HUES6 (cell line): ENCODE measurements around the gene ZNF454.
A peak's percentile ranks its signal among the peaks of the same experiment; 100 is the strongest.

Source experiments
- H3K27ac ChIP-seq: 2 replicates; pipeline ENCODE4 v1.7.0; 2013; ENCODE audit warnings: low read depth, mild to moderate bottlenecking, low read length, inconsistent platforms
- H3K27me3 ChIP-seq: 2 replicates; pipeline ENCODE4 v1.6.1; 2013; ENCODE audit warnings: low read length; ENCODE audit not compliant: control insufficient read depth, insufficient read depth
- H3K36me3 ChIP-seq: 2 replicates; pipeline ENCODE4 v1.6.1; 2013; ENCODE audit warnings: low read length; ENCODE audit not compliant: control insufficient read depth, insufficient read depth
- H3K4me1 ChIP-seq: 2 replicates; pipeline ENCODE4 v1.6.1; 2013; ENCODE audit warnings: low read length; ENCODE audit not compliant: control insufficient read depth, insufficient read depth
- H3K4me3 ChIP-seq: 2 replicates; pipeline ENCODE4 v1.5.1; 2013; ENCODE audit warnings: low read depth, low read length
- H3K9ac ChIP-seq: one replicate; pipeline ENCODE4 v1.6.1; 2013; ENCODE audit warnings: mild to moderate bottlenecking, low read length
- H3K9me3 ChIP-seq: 2 replicates; pipeline ENCODE4 v1.6.1; 2013; ENCODE audit warnings: low read depth, low read length; ENCODE audit not compliant: control insufficient read depth, insufficient read depth

ZNF454 gene

DNA sequence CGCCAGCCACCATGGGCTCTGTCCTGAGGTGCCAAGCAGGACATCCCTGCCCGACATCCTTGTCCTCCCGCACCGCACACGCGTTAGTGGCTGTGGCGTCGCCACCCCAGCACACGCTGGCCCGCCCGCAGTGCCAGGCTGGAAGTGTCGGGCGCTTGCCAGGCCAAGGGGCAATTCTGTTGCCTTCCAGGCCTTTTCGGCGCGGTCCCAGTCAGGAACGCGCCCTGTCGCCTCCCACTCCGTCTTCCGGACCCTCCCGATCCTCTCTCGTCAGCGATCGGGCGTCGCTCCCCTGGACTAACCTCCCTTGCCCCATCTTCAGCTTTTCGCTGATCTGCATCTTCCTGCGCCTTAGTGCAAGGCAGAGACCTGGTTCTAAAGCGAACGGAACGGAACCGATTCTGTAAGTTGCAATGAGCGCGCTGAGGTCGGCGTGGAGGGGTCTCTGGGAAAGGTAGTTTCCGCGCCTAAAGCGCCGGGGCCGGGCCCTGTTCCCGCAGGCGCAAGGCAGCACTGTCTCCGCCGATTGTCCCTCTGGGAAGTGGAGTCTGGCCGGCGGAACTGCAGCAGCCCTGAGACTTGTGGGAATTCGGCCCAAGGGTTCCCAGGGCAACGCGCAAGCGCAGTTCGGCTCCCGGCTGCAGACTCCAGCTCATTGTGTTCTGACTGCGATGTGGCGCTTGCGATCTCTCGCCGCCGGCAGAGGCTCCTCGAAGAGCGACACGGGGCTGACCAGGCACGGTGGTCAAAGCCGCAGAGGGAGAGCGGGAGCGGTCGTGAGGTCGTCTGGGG, at the start of gene ZNF454:
TSS of gene ZNF454 (plus strand) at position 630 of the 792 bp plus-strand sequence. CDS start 1,594 bp downstream, outside the sequence.
- Histone ChIP-seq H3K36me3 (no peaks in the 10 kb centered on the region), H3K9me3 (peaks cover 93% of the 10 kb centered on the region), H3K9ac (no peak within 1 kb of the TSS), H3K27ac (no peak within 1 kb of the TSS), H3K4me1 (no peaks in the 10 kb centered on the region; the same call in 1 of the 2 replicates), H3K27me3 (no peaks in the 10 kb centered on the region), H3K4me3 (peak within 1 kb of the TSS; percentile 67)

GRCh38 chr5:178895615-178896571, 45.1 kb upstream of the ZNF454 start, which contains the start of gene ZFP2:
Gene ZFP2 (plus strand): TSS chr5:178895913. CDS start chr5:178931314, 35,401 bp downstream.
- H3K27me3 ChIP-seq, result no peaks in the 10 kb centered on the region
- peak within 1 kb of the TSS; percentile 74 for H3K4me3 ChIP-seq
- peaks cover 22% of the 10 kb centered on the region for H3K9me3 ChIP-seq
- peak within 1 kb of the TSS; percentile 54 for H3K9ac ChIP-seq
- H3K27ac ChIP-seq, result peak within 1 kb of the TSS; percentile 81; the same call in 1 of the 2 replicates
- H3K4me1 ChIP-seq, result no peaks in the 10 kb centered on the region
- no peaks in the 10 kb centered on the region for H3K36me3 ChIP-seq

GRCh38 chr5:178899289-178899688, 41.7 kb upstream of the ZNF454 start:
- Histone ChIP-seq H3K9ac (no peak overlapping the region), H3K4me1 (no peaks in the 10 kb centered on the region), H3K27ac (no peak overlapping the region), H3K9me3 (peaks cover 35% of the 10 kb centered on the region), H3K27me3 (no peaks in the 10 kb centered on the region), H3K36me3 (no peaks in the 10 kb centered on the region), H3K4me3 (no peak overlapping the region)

DNA sequence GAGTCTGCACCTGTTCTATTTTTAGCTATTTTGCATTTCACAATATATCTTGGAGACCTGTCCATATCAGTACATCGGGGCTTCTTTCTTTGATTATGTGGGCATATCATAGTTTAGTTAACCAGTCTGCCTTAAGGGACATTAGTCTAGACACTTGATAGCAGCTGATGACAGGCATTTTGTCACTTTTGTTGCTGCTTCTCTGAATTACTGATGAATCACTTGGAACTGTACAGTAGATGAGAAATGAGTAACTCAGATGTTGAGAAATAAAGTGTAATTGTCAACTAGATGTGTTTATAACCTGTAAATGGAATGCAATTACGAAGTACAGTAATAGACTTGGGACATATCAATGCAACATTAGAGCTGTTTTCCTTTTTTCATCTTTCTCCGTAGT, 38.1 kb upstream of the ZNF454 start:
- H3K9ac ChIP-seq, result no peak overlapping the region
- H3K27me3 ChIP-seq, result no peaks in the 10 kb centered on the region
- peaks cover 52% of the 10 kb centered on the region for H3K9me3 ChIP-seq
- no peaks in the 10 kb centered on the region for H3K36me3 ChIP-seq
- no peak overlapping the region for H3K27ac ChIP-seq
- H3K4me1 ChIP-seq, result no peaks in the 10 kb centered on the region
- H3K4me3 ChIP-seq, result no peak overlapping the region

DNA sequence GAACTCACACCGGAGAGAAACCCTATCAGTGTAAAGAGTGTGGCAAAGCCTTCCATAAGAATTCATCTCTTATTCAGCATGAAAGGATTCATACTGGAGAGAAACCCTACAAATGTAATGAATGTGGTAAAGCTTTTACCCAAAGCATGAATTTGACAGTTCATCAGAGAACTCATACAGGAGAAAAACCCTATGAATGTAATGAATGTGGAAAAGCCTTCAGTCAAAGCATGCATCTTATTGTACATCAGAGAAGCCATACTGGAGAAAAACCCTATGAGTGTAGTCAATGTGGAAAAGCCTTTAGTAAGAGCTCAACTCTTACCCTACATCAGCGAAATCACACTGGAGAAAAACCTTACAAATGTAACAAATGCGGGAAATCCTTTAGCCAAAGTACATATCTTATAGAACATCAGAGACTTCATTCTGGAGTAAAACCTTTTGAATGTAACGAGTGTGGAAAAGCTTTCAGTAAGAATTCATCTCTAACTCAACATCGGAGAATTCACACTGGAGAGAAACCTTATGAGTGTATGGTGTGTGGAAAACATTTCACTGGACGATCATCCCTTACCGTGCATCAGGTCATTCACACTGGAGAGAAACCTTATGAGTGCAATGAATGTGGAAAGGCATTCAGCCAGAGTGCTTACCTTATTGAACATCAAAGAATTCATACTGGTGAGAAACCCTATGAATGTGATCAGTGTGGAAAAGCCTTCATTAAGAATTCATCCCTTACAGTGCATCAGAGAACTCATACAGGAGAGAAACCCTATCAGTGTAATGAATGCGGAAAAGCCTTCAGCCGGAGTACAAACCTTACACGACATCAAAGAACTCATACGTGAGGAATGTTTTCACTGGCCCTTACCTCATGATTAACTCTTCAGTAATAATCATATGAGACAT, 8.9 kb upstream of the ZNF454 start:
- Histone ChIP-seq H3K4me1 (no peaks in the 10 kb centered on the region), H3K9ac (no peak overlapping the region), H3K36me3 (no peaks in the 10 kb centered on the region), H3K27me3 (no peaks in the 10 kb centered on the region), H3K4me3 (no peak overlapping the region), H3K9me3 (peaks cover 95% of the 10 kb centered on the region), H3K27ac (no peak overlapping the region)

GRCh38 chr5:178941361-178941760, 363 bp downstream of the ZNF454 start:
- Histone ChIP-seq H3K9ac (no peak overlapping the region), H3K27ac (no peak overlapping the region), H3K4me3 (peak overlapping the region; percentile 67), H3K9me3 (peaks cover 92% of the 10 kb centered on the region), H3K27me3 (no peaks in the 10 kb centered on the region), H3K4me1 (no peaks in the 10 kb centered on the region; the same call in 1 of the 2 replicates), H3K36me3 (no peaks in the 10 kb centered on the region; the same call in 1 of the 2 replicates)

DNA sequence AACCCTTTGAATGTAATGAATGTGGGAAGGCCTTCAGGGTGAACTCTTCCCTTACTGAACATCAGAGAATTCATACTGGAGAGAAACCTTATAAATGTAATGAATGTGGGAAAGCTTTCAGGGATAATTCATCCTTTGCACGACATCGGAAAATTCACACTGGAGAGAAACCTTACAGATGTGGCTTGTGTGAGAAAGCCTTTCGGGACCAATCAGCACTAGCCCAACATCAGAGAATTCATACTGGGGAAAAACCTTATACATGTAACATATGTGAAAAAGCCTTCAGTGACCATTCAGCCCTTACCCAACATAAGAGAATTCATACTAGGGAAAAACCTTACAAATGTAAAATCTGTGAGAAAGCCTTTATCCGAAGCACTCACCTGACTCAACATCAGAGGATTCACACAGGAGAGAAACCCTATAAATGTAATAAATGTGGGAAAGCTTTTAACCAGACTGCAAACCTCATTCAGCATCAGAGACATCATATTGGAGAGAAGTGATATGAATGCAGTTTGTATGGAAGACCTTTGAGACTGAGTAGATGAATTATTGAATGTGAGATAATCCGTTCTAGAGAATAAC, 24.6 kb downstream of the ZNF454 start:
- Histone ChIP-seq H3K27ac (no peak overlapping the region), H3K4me1 (no peaks in the 10 kb centered on the region), H3K9me3 (peaks cover 79% of the 10 kb centered on the region), H3K4me3 (no peak overlapping the region), H3K36me3 (peaks cover 11% of the 10 kb centered on the region; the same call in 1 of the 2 replicates), H3K9ac (no peak overlapping the region), H3K27me3 (no peaks in the 10 kb centered on the region)

DNA sequence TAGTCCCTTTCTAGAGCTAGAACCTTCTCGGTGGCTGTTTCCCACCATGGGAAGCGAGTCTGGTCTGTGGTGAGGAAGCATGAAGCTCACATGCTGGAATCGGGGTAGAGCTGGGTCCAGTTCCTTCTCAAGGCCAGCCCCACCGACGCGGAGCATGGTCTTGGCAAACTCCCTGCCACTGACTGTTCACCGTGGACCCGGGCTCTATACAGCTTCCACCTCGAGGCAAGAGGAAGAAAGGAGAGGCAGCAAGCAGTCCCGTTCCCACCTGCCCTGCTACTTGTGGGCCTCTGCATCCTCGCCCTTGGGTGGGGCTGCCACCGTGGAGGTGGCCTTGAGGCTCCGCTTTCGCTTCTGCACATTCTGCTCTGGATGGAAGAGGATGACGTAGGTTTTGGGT, 40.4 kb downstream of the ZNF454 start:
- Histone ChIP-seq H3K9me3 (peaks cover 82% of the 10 kb centered on the region), H3K4me1 (no peaks in the 10 kb centered on the region), H3K9ac (no peak overlapping the region), H3K36me3 (no peaks in the 10 kb centered on the region), H3K27ac (no peak overlapping the region), H3K4me3 (no peak overlapping the region), H3K27me3 (no peaks in the 10 kb centered on the region)

DNA sequence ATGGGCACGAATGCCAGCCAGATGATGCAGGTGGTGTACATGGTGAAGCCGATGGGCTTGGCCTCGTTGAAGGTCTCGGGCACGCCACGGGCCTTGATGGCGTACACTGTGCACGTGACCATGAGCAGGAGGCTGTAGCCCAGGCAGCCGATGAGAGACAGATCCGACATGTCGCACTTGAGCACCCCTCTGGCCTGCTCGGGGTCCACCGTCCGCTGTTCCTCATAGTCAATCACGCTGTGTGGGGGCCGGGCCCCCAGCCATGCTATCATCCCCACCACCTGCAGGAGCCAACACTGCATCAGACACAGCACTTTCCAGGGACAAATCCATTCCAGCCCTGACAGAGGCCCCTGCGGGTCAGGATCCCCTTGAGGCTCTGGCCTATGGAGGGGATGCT, 41.9 kb downstream of the ZNF454 start:
- Histone ChIP-seq H3K9ac (no peak overlapping the region), H3K27me3 (no peaks in the 10 kb centered on the region), H3K9me3 (peaks cover 84% of the 10 kb centered on the region), H3K4me1 (no peaks in the 10 kb centered on the region), H3K4me3 (no peak overlapping the region), H3K27ac (no peak overlapping the region), H3K36me3 (no peaks in the 10 kb centered on the region)

- H3K27me3 ChIP-seq, result no peaks in the 10 kb centered on the region
- H3K4me3 ChIP-seq, result no peak overlapping the region
- no peaks in the 10 kb centered on the region for H3K4me1 ChIP-seq
- H3K27ac ChIP-seq, result no peak overlapping the region
- H3K9me3 ChIP-seq, result peaks cover 85% of the 10 kb centered on the region
- no peaks in the 10 kb centered on the region for H3K36me3 ChIP-seq
- H3K9ac ChIP-seq, result no peak overlapping the region
Observed at GRCh38 chr5:178983728-178984127, 42.7 kb downstream of the ZNF454 start.
